Hematopoietic multipotent progenitor cell treated with erythropoietin and hydrocortisone succinate and interleukin-3 and kit ligand, for 17 days (in vitro differentiated cells): ENCODE measurements around the gene S100A8.
"Not testable (repeated sequence)": the region's sequence is repeated elsewhere in the genome, so short reads cannot be mapped to it uniquely, and the experiment has no call there.

Experiments
- DNase-seq: peaks from one replicate; pipeline ENCODE4 v3.0.0-alpha.2; 2015; ENCODE audit warnings: low spot score

S100A8 gene

DNA sequence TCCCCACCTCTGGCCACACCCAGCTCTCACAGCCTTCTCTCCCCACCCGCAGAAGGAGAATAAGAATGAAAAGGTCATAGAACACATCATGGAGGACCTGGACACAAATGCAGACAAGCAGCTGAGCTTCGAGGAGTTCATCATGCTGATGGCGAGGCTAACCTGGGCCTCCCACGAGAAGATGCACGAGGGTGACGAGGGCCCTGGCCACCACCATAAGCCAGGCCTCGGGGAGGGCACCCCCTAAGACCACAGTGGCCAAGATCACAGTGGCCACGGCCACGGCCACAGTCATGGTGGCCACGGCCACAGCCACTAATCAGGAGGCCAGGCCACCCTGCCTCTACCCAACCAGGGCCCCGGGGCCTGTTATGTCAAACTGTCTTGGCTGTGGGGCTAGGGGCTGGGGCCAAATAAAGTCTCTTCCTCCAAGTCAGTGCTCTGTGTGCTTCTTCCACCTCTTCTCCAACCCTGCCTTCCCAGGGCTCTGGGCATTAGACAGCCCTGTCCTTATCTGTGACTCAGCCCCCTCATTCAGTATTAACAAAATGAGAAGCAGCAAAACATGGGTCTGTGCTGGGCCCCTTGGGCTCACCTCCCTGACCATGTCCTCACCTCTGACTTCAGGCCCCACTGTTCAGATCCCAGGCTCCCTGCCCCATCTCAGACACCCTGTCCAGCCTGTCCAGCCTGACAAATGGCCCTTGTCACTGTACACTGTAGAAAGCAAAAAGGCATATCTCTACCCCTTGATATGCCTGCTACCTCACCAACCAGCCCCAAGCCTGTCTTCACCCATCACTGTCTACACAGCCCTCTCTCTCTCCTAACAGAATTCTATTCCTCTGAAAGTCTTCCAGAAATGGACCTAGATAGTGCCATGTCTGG, 30.0 kb downstream of the S100A8 start:
- no peak for DNase-seq

DNA sequence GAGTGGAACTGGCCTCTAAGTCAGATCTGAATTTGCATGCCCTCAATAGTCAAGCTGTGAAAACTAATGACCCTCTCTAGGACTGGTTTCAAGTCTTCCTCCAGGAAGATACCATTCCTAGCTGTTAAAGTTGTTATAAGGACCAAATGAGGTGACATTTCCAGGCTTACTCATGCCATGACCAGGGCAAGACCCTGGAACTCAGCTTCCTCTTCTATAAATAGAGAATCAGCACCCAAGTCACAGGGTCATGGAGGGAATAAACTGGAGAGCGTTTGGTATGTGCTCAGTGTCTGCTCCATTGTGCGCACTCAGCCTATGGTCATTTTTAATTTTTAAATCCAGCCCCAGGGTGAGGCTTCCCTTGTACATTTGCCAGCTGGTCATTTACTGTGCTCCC, 30.7 kb downstream of the S100A8 start:
- DNase-seq = no peak

GRCh38 chr1:153359241-153359640, 31.6 kb downstream of the S100A8 start:
- no peak for DNase-seq

DNA sequence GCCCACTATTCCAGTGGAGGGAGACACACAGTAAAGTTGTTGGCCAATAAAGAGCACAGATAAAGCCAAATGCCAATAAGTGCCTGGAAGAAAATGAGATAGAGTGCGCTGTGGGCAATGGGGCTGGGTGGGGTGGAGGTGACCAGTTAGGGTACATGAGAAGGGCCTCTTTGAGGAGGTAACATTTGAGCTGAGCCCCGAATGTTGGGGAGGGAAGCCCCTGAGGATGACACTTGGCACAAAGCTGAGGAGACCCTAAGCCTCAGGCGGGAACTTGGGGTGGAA, 32.2 kb downstream of the S100A8 start:
- no peak for DNase-seq

GRCh38 chr1:153357853-153358690, 32.8 kb downstream of the S100A8 start, which contains the start of gene S100A9:
TSS of gene S100A9 (plus strand) at chr1:153357854. CDS start at chr1:153358284, 430 bp downstream.
- DNase-seq = no peak

DNA sequence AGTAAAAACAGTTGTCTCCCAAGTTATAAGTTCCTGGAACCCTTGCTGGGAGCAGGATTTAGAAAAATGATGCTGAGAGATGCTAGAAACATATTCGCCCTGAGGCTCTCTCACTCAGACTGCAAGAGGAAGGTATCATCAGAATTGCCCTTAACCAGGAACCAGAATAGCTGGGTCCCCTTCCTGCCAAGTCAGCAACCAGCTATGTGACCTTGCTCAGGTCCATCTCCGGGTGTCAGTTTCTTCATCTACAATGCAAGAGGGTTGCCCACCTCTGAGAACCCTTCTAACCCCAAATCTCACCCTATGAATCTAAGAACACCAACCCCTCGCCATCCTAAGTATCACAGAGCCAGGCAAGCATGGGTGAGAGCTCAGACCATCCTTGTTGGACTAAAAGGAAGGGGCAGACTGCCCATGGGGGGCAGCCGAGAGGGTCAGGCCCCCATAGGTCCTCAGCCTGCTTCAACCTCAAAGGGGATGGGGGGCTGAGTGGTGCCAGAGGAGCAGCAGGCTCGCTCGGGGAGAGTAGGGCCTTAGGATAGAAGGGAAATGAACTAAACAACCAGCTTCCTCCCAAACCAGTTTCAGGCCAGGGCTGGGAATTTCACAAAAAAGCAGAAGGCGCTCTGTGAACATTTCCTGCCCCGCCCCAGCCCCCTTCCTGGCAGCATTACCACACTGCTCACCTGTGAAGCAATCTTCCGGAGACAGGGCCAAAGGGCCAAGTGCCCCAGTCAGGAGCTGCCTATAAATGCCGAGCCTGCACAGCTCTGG, 33.6 kb downstream of the S100A8 start:
- no peak for DNase-seq

GRCh38 chr1:153356392-153357075, 34.3 kb downstream of the S100A8 start:
- no peak for DNase-seq

- no peak for DNase-seq
Measured at GRCh38 chr1:153355445-153356071, 35.3 kb downstream of the S100A8 start.

DNA sequence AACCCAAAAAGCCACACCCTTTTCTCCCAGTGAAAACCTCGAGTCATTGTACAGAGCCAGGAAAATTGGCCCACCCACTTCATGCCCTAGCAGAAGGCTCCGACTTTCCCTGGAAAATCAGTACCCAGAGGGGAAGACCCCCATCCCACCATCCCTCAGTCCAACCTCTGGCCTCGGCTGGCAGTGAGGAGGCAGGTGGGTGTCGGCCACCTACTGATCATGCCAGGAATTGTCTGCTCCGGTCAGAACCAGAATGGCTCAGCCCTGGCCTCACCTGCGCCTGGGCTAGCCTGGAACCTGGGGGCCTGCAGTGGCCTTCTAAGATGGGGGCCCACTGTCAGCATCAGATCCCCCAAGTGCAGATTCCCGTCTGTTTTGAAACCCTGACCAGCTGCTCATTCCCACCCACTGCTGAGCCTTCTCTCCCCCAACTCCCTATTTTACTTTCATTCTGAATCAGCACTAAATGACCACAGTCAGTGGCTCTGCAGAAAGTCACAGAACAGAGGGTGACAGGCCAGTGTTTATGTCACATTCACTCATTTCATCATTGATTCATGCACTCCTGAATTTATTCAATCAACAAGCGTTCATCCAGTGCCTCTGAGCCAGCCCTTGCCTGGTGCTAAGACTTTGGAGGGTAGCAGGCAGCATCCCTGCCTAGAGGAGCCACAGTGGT, 36.2 kb downstream of the S100A8 start:
- no peak for DNase-seq

GRCh38 chr1:153353226-153353947, 37.5 kb downstream of the S100A8 start:
- DNase-seq = no peak

- DNase-seq = peak; percentile 73
Measured at GRCh38 chr1:153352523-153352922, 38.4 kb downstream of the S100A8 start.

DNA sequence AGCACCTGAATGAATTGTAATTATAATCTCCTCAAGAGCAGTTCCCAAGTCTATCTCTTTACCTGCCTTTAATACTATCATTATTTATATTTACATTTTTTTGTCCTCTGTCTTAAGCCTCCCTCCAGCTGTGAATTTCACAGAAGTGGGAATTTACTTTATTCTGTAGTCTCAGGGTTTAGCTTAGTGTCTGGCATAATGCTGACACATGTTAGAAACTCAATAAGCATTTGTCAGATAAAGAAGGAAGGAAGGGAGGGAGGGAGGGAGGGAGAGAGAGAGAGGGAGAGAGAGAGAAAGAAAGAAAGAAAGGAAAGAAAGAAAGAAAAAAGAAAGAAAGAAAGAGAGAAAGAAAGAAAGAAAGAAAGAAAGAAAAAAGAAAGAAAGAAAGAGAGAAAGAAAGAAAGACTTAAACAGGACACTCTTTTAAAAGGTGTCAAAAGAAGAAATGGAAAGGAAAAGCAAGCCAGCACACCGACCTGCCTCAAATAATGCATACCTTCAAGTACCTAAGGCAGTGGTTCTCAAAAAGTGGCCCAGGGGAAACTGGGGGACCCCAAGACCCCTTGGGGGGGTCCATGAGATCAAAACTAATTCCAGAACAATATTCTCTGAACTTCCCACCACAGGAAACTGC, 40.4 kb downstream of the S100A8 start:
- peak; percentile 14 for DNase-seq

DNA sequence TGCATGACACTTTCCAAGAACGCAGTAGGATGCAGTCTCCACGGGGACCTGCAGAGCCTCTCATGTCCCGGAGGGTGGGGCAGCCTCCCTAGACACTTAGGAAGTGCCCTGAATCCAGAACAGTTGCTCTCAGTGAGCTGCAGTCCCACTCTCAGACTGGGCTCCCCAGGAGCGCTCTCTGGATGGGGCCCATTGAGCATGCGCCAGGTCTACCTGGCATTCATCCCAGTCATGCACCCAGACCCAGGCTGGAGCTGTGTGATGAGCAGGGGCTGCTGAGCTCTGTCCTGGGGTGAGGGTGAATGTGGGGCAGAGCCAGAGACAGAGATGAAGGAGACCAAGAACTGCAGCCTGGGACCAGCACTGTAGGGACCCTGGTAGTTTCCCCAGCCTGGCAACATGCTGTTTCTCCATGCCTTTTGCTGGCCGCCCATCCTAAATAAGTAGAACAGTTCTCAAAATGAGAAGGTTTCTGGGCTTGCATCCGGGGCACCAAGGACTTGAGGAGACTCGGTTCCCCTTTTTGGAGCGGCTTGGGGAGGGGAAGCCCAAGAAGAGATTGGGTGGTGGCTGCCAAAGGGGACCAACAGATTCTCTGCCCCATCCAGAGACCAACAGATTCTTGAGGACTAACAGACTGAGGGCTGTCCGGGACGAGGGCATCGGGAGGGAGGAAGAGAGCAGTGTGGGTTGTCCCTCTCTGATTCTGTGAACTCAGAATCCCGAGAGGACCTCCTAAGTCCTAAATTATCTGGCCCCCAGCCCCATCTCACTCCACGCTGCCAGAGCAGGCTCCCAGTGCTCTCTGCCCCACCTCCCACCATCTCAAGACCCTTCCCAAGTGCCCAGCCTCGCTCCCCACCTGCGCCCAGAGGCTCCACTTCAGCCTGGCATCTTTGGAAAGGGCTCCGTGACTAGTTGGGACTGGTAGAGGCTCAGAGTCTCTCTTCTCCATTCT, 41.2 kb downstream of the S100A8 start:
- DNase-seq = peak; percentile 12

- DNase-seq = no peak
Measured at GRCh38 chr1:153348511-153349362, 42.1 kb downstream of the S100A8 start, which contains the start of gene PGLYRP4. TSS of gene PGLYRP4 (minus strand) at chr1:153348841. CDS start at chr1:153347932, 909 bp downstream.

- DNase-seq = no peak
Measured at GRCh38 chr1:153347856-153348255, 43.0 kb downstream of the S100A8 start.

- not testable (repeated sequence) for DNase-seq
Measured at GRCh38 chr1:153347049-153347448, 43.8 kb downstream of the S100A8 start.

DNA sequence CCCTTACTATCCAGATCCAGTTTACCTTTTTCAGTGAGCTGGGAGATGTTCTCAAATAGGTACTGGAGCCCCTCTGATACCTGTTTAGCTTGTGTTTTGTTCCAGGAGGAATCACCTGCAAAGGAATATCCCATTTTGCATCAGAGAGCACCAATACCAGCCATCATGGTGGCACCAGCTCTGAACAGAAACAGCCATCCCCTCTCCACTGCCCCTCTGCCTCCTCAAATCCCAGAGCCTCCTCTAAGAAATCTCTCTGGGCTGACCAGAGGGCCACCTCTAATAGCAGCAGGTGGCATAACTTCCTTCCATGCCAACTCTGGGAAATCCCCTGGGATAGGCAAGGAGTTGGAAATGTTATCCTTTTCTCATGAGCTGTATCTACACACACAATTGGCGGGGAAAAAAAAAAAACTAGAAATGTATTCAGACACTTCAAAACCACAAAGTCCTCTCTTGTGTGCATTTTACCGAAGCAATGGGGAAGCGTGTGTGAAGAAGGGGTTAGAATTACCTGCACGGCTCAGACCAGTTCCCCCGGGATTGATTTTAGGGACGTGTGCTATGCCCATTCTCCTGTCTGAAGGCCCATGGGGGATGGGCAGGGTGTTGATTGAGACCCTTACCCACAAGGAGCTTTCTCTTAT, 44.7 kb downstream of the S100A8 start:
- DNase-seq = no peak
